Measurements from ENCODE around the gene SP100. TPM values are rescaled to one million over a fixed set of nuclear protein-coding genes. Genes with fewer than 3 reads are reported as not detected.

The SP100 gene
- total and polyA plus RNA-seq, 2 of the 8 experiments (the other 6 are each of a cell fraction or from before 2014, with no cell fraction given): 0.06 to 1.1 TPM

DNA sequence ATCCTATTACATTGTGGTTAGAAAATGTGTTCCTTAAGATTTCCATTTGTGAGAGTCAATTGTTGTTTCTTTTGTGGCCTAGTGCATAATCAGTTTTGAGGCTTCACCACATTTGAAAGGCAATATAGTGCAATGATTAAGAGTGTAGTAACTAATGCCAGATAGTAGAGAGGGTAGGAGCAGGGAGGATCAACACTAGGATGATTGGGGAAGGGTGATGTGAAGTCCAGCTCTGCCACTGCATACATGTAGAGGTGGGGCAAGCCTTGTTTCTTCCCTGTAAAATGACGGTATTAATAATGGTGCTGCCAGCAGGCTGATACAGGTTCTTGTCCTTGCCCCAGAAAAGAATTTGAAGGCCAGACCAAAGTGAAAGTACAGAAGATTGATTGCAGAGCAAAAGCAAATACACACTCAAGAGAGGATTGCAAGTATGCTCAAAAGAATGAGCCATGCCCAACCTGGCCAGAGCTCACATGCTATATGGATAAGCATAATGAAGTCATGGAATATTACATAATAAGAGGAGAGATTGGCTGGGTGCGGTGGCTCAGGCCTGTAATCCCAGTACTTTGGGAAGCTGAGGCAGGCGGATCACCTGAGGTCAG is 8.0 kb downstream of the SP100 start:
- H3K56ac ChIP-seq (replicated peaks; ENCODE audit: insufficient read length, low read depth, low read length): no peak overlapping the region
- 96% methylated on average over 3 of the region's 3 CpGs; no CpG with 5 or more reads in 1 of the 2 experiments for WGBS, 2 experiments (ENCODE audit: extremely low coverage in 1 of 2, insufficient coverage in 1 of 2, insufficient read length in 1 of 2, insufficient replicate concordance in 2 of 2, low coverage in 1 of 2, low lambda C conversion rate in 2 of 2, missing lambda C conversion rate in 1 of 2)
- no peak overlapping the region for H4K8ac ChIP-seq (ENCODE audit: extremely low read depth, insufficient read depth, low read length)
- no peaks in the 10 kb centered on the region for H3K4me1 ChIP-seq (replicated peaks in 1 of 4; ENCODE audit: control insufficient read depth in 3 of 4, insufficient read depth in 4 of 4, low read length in 3 of 4)
- H3K9me3 ChIP-seq (ENCODE audit: insufficient read depth in 2 of 2, low read depth in 1 of 2, low read length in 1 of 2): no peaks in the 10 kb centered on the region
- H4K20me1 ChIP-seq (replicated peaks in 1 of 2; ENCODE audit: control insufficient read depth in 1 of 2, insufficient read depth in 2 of 2, low read length in 2 of 2): no peaks in the 10 kb centered on the region
- H4K91ac ChIP-seq (replicated peaks; ENCODE audit: insufficient read length, low read length): no peak overlapping the region
- H3K36me3 ChIP-seq (ENCODE audit: control insufficient read depth in 2 of 4, insufficient read depth in 4 of 4, low read length in 3 of 4): no peaks in the 10 kb centered on the region
- no peak overlapping the region for H3K14ac ChIP-seq (ENCODE audit: insufficient read length)
- H3K9ac ChIP-seq (replicated peaks in 1 of 4; ENCODE audit: extremely low read depth in 1 of 4, low read depth in 3 of 4, low read length in 3 of 4): no peak overlapping the region
- no peak overlapping the region for H2BK15ac ChIP-seq (ENCODE audit: low read length)
- DNase-seq (ENCODE audit: low read depth in 1 of 2, low spot score in 2 of 2) (no peak), FAIRE-seq (no peak)
- ChIA-PET POLR2A (ENCODE audit: partially characterized antibody) (no interaction called here), CTCF (ENCODE audit: partially characterized antibody) (no interaction called here)
- H2BK120ac ChIP-seq (replicated peaks; ENCODE audit: low read depth, low read length): no peak overlapping the region
- no peak overlapping the region for H3K4me3 ChIP-seq (ENCODE audit: extremely low read depth in 1 of 4, insufficient read depth in 2 of 4, low read depth in 3 of 4, low read length in 4 of 4)
- no peak overlapping the region for H3K27ac ChIP-seq (ENCODE audit: low read depth, low read length)
- no peaks in the 10 kb centered on the region for H3K79me1 ChIP-seq (ENCODE audit: low read depth, low read length)
- no peak overlapping the region for H3K23ac ChIP-seq (ENCODE audit: insufficient read length)
- no peak overlapping the region for H3K4ac ChIP-seq (replicated peaks; ENCODE audit: insufficient read length, low read depth, low read length)
- H2AFZ ChIP-seq (ENCODE audit: low read length): 0 out of 2 replicates have a peak overlapping the region, but pooled peaks have one; percentile 44
- H2BK5ac ChIP-seq (ENCODE audit: low read depth, low read length): no peak overlapping the region
- no peaks in the 10 kb centered on the region for H3K79me2 ChIP-seq (ENCODE audit: control insufficient read depth in 1 of 2, insufficient read depth in 2 of 2, low read length in 2 of 2)
- H4K5ac ChIP-seq (ENCODE audit: insufficient read length, low read depth, low read length): no peak overlapping the region
- H3K4me2 ChIP-seq (ENCODE audit: insufficient read depth in 1 of 2, low read depth in 2 of 2, low read length in 2 of 2): no peak overlapping the region
- H3K27me3 ChIP-seq (replicated peaks in 1 of 4; ENCODE audit: control insufficient read depth in 3 of 4, extremely low read depth in 1 of 4, insufficient read depth in 3 of 4, low read length in 3 of 4): no peaks in the 10 kb centered on the region
- H3K23me2 ChIP-seq (ENCODE audit: low read depth, low read length): no peaks in the 10 kb centered on the region
- TF ChIP-seq POU5F1 (IDR thresholded peaks at IDR 0.05; ENCODE audit: low read depth, low read length) (no peak), BRCA1 (IDR thresholded peaks at IDR 0.05; ENCODE audit: low read depth, low read length) (no peak), TCF12 (IDR thresholded peaks at IDR 0.05; ENCODE audit: low read depth, low read length) (no peak), POLR2A (IDR thresholded peaks at IDR 0.05; ENCODE audit: control extremely low read depth in 1 of 2, low read depth in 2 of 2, low read length in 2 of 2) (no peak), RAD21 (IDR thresholded peaks at IDR 0.05 in 1 of 2, conservative IDR thresholded peaks at IDR 0.05 in 1 of 2; ENCODE audit: low read depth in 2 of 2, low read length in 2 of 2) (no peak), TAF1 (IDR thresholded peaks at IDR 0.05; ENCODE audit: low read depth, low read length) (no peak), CHD1 (IDR thresholded peaks at IDR 0.05; ENCODE audit: low read depth, low read length) (no peak), HDAC2 (IDR thresholded peaks at IDR 0.05; ENCODE audit: borderline replicate concordance in 1 of 2, low read depth in 2 of 2, low read length in 2 of 2) (no peak), EGR1 (IDR thresholded peaks at IDR 0.05; ENCODE audit: borderline replicate concordance, low read depth, low read length) (no peak), ASH2L (IDR thresholded peaks at IDR 0.05; ENCODE audit: low read length) (no peak), NRF1 (IDR thresholded peaks at IDR 0.05; ENCODE audit: low read depth, low read length) (no peak)
- no peak overlapping the region for H3K18ac ChIP-seq (ENCODE audit: extremely low read depth, low read length)
- no peak overlapping the region for H2BK12ac ChIP-seq (ENCODE audit: low read depth, low read length)
- H2AK5ac ChIP-seq (ENCODE audit: low read depth, low read length): no peak overlapping the region
- H2BK20ac ChIP-seq (ENCODE audit: low read length): no peak overlapping the region
